Adrenal gland (tissue), 5 donors: ENCODE results near the gene RIBC2.

ENCODE experiments used
- CTCF ChIP-seq, 6 experiments: fragments of 450-650 bp in 4 of 6; fragments of 200-600 bp in 2 of 6; sonication (generic) in 1 of 6; IDR thresholded peaks; 1 replicate in 5 of 6; 2 replicates in 1 of 6; pipeline versions ENCODE4 v1.5.1 to v1.8.0; 2016 to 2021; ENCODE audit warnings: antibody characterized with exemption in 6 of 6, mild to moderate bottlenecking in 2 of 6, moderate library complexity in 1 of 6
- POLR2A ChIP-seq, 2 donors: fragments of 450-650 bp; IDR thresholded peaks; one replicate each; pipeline ENCODE4 v1.6.1; 2017; ENCODE audit warnings: antibody characterized with exemption in 2 of 2, mild to moderate bottlenecking in 2 of 2, moderate library complexity in 1 of 2
- donor health status: DM: no; HTN: no; CAD: no.

GRCh38 chr22:45445031-45445710 is 31.7 kb downstream of the RIBC2 start:
- no peak for TF ChIP-seq CTCF (IDR thresholded peaks at IDR 0.05)
- no peak for TF ChIP-seq POLR2A (IDR thresholded peaks at IDR 0.05)
